Measurements from ENCODE around the gene NEK3. TPM values are rescaled to one million over a fixed set of nuclear protein-coding genes. Genes with fewer than 3 reads are reported as not detected.

NEK3 gene
- total RNA-seq, 1 experiment from 2014 or later = 12.0 TPM

GRCh38 chr13:52137489-52137888 lies 21.9 kb downstream of the NEK3 start:
- H3K27me3 ChIP-seq (ENCODE audit: control insufficient read depth, insufficient read depth, low read length) = no peaks in the 10 kb centered on the region
- no peak for DNase-seq (ENCODE audit: low read depth, low spot score)
- intact Hi-C loops (cut with micrococcal nuclease; ENCODE audit: unreplicated experiment) = no loop called here
- BruUV-seq (replicated peaks) = no TSS peak
- in situ Hi-C loops (cut with HindIII; ENCODE audit: low pct_unique_long_range_greater_than_20kb, low sequenced_read_pairs) = no loop called here
- ChIA-PET CTCF (no interaction called here), POLR2A (no interaction called here)
- no peak for ATAC-seq
- H3K36me3 ChIP-seq (ENCODE audit: control insufficient read depth, insufficient read depth, low read length) = no peaks in the 10 kb centered on the region
- no peak overlapping the region for H3K27ac ChIP-seq (ENCODE audit: low read length)
- H3K9me3 ChIP-seq (ENCODE audit: control insufficient read depth, insufficient read depth, low read depth, low read length) = no peaks in the 10 kb centered on the region
- no peaks in the 10 kb centered on the region for H3K4me1 ChIP-seq (ENCODE audit: control insufficient read depth, insufficient read depth, low read length)
- TF ChIP-seq CTCF (IDR thresholded peaks at IDR 0.05) (no peak), TCF7L2 (IDR thresholded peaks at IDR 0.05; ENCODE audit: low read depth, low read length) (no peak), POLR2AphosphoS5 (IDR thresholded peaks at IDR 0.05; ENCODE audit: low read depth, low read length) (no peak), SIN3A (IDR thresholded peaks at IDR 0.05; ENCODE audit: borderline replicate concordance, insufficient read depth, low read depth, low read length) (no peak)
- TF ChIP-seq, protein P1, sequence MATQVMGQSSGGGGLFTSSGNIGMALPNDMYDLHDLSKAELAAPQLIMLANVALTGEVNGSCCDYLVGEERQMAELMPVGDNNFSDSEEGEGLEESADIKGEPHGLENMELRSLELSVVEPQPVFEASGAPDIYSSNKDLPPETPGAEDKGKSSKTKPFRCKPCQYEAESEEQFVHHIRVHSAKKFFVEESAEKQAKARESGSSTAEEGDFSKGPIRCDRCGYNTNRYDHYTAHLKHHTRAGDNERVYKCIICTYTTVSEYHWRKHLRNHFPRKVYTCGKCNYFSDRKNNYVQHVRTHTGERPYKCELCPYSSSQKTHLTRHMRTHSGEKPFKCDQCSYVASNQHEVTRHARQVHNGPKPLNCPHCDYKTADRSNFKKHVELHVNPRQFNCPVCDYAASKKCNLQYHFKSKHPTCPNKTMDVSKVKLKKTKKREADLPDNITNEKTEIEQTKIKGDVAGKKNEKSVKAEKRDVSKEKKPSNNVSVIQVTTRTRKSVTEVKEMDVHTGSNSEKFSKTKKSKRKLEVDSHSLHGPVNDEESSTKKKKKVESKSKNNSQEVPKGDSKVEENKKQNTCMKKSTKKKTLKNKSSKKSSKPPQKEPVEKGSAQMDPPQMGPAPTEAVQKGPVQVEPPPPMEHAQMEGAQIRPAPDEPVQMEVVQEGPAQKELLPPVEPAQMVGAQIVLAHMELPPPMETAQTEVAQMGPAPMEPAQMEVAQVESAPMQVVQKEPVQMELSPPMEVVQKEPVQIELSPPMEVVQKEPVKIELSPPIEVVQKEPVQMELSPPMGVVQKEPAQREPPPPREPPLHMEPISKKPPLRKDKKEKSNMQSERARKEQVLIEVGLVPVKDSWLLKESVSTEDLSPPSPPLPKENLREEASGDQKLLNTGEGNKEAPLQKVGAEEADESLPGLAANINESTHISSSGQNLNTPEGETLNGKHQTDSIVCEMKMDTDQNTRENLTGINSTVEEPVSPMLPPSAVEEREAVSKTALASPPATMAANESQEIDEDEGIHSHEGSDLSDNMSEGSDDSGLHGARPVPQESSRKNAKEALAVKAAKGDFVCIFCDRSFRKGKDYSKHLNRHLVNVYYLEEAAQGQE (IDR thresholded peaks at IDR 0.05; ENCODE audit: insufficient read depth in 1 of 2, low read depth in 2 of 2, low read length in 1 of 2) = no peak
- no peak overlapping the region for H3K4me3 ChIP-seq (ENCODE audit: low read depth in 2 of 2, low read length in 2 of 2)

DNA sequence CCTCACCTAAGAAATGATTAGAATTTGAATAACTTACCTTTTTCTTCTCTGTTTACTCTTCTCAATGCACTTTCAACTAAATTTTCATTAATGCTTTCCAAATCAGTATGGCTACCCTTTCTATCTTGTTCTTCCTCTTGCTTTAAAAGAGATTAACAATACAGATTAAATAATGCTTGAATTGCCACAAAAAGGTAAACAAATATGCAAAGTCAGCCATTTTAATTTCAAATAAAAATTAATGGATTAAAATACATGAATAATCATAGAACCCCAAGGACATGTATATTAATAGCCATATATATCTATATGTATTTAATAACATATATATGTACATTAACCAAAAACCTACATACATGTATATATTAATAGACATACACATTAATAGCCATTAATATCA lies 22.6 kb downstream of the NEK3 start:
- no peak for DNase-seq (ENCODE audit: low read depth, low spot score)
- ATAC-seq = no peak
- Histone ChIP-seq H3K27me3 (ENCODE audit: control insufficient read depth, insufficient read depth, low read length) (no peaks in the 10 kb centered on the region), H3K27ac (ENCODE audit: low read length) (no peak overlapping the region), H3K36me3 (ENCODE audit: control insufficient read depth, insufficient read depth, low read length) (no peaks in the 10 kb centered on the region), H3K4me1 (ENCODE audit: control insufficient read depth, insufficient read depth, low read length) (no peaks in the 10 kb centered on the region), H3K4me3 (ENCODE audit: low read depth in 2 of 2, low read length in 2 of 2) (no peak overlapping the region), H3K9me3 (ENCODE audit: control insufficient read depth, insufficient read depth, low read depth, low read length) (no peaks in the 10 kb centered on the region)
- BruUV-seq (replicated peaks) = no TSS peak
- CTCF ChIA-PET = interaction anchor here (0.7 kb wide), 1 partner anchor 207 kb away, joined by 3 read pairs; no protein-coding TSS in a partner anchor
- POLR2A ChIA-PET = no interaction called here
- in situ Hi-C loops (cut with HindIII; ENCODE audit: low pct_unique_long_range_greater_than_20kb, low sequenced_read_pairs) (no loop called here), intact Hi-C loops (cut with micrococcal nuclease; ENCODE audit: unreplicated experiment) (no loop called here)
- TF ChIP-seq, protein P1 (IDR thresholded peaks at IDR 0.05; ENCODE audit: insufficient read depth in 1 of 2, low read depth in 2 of 2, low read length in 1 of 2) = no peak
- TF ChIP-seq CTCF (IDR thresholded peaks at IDR 0.05) = no peak
- no peak for TF ChIP-seq SIN3A (IDR thresholded peaks at IDR 0.05; ENCODE audit: borderline replicate concordance, insufficient read depth, low read depth, low read length)
- TF ChIP-seq POLR2AphosphoS5 (IDR thresholded peaks at IDR 0.05; ENCODE audit: low read depth, low read length) = no peak
- no peak for TF ChIP-seq TCF7L2 (IDR thresholded peaks at IDR 0.05; ENCODE audit: low read depth, low read length)
